GM12878 (cell line): ENCODE results near the gene SYT3.

Source experiments
- ATF7 ChIP-seq: fragments of 450-650 bp; IDR thresholded peaks from 2 replicates; pipeline ENCODE4 v1.6.1; 2016; ENCODE audit warnings: low read depth, mild to moderate bottlenecking
- CEBPB ChIP-seq, 2 experiments: fragments of 150-350 bp in 1 of 2; IDR thresholded peaks; 2 replicates each; pipeline ENCODE4 v1.6.1; 2012 to 2014; ENCODE audit warnings: low read depth in 2 of 2, low read length in 2 of 2, borderline replicate concordance in 1 of 2, inconsistent platforms in 1 of 2
- CREB1 ChIP-seq: IDR thresholded peaks from 2 replicates; pipeline ENCODE4 v1.6.1; 2012; ENCODE audit warnings: low read depth, mild to moderate bottlenecking, inconsistent platforms
- CTCF ChIP-seq, 3 experiments: IDR thresholded peaks in 2 of 3; conservative IDR thresholded peaks in 1 of 3; 2 replicates each; pipeline ENCODE4 v1.5.1; 2011; ENCODE audit warnings: low read depth in 3 of 3, low read length in 3 of 3, mild to moderate bottlenecking in 3 of 3, control low read depth in 2 of 3, moderate library complexity in 2 of 3, inconsistent platforms in 1 of 3, mixed read lengths in 1 of 3; ENCODE audit not compliant: control insufficient read depth in 2 of 3, insufficient read depth in 1 of 3; ENCODE audit errors: extremely low read depth in 1 of 3
- E2F8 ChIP-seq: fragments of 450-650 bp; IDR thresholded peaks from 2 replicates; pipeline ENCODE4 v1.6.1; 2018; ENCODE audit warnings: mild to moderate bottlenecking, low read depth, moderate library complexity; ENCODE audit not compliant: partially characterized antibody
- E4F1 ChIP-seq: fragments of 450-650 bp; IDR thresholded peaks from 2 replicates; pipeline ENCODE4 v1.6.1; 2018; ENCODE audit warnings: borderline replicate concordance, mild to moderate bottlenecking; ENCODE audit not compliant: partially characterized antibody
- IRF5 ChIP-seq: fragments of 450-650 bp; IDR thresholded peaks from 2 replicates; pipeline ENCODE4 v1.6.1; 2017; ENCODE audit warnings: borderline replicate concordance
- MLLT1 ChIP-seq: fragments of 450-650 bp; IDR thresholded peaks from 2 replicates; pipeline ENCODE4 v1.6.1; 2016; ENCODE audit warnings: mild to moderate bottlenecking
- POLR2A ChIP-seq: IDR thresholded peaks from 2 replicates; pipeline ENCODE4 v1.6.1; 2011; ENCODE audit warnings: low read depth, mild to moderate bottlenecking, low read length
- POLR2AphosphoS5 ChIP-seq: IDR thresholded peaks from 2 replicates; pipeline ENCODE4 v1.6.1; 2011; ENCODE audit warnings: mild to moderate bottlenecking, low read length, inconsistent platforms
- SUPT20H ChIP-seq: IDR thresholded peaks from 2 replicates; pipeline ENCODE4 v1.6.1; 2011; ENCODE audit warnings: low read depth, mild to moderate bottlenecking, low read length, moderate library complexity, borderline replicate concordance; ENCODE audit not compliant: control insufficient read depth
- ZNF207 ChIP-seq: fragments of 450-650 bp; IDR thresholded peaks from 2 replicates; pipeline ENCODE4 v1.6.1; 2014; ENCODE audit warnings: antibody characterized with exemption, mild to moderate bottlenecking, borderline replicate concordance

- TF ChIP-seq MLLT1 (no peak), POLR2A (no peak), CTCF (IDR thresholded peaks at IDR 0.05 in 2 of 3, conservative IDR thresholded peaks at IDR 0.05 in 1 of 3; ENCODE audit: control insufficient read depth in 2 of 3, extremely low read depth in 1 of 3, insufficient read depth in 1 of 3, low read depth in 3 of 3, low read length in 3 of 3) (no peak), CEBPB (IDR thresholded peaks at IDR 0.05; ENCODE audit: borderline replicate concordance in 1 of 2, low read depth in 2 of 2, low read length in 2 of 2) (no peak), ATF7 (no peak), ZNF207 (no peak), E2F8 (no peak), SUPT20H (no peak), CREB1 (no peak), E4F1 (no peak), IRF5 (no peak), POLR2AphosphoS5 (no peak)
Observed at GRCh38 chr19:50661023-50661422, 21.3 kb upstream of the SYT3 start.
